SK-N-MC (cell line): Measurements from ENCODE around the gene MPND.

Experiments
- EZH2 ChIP-seq: fragments of 200-600 bp; sonication (generic); IDR thresholded peaks from one replicate; pipeline ENCODE4 v1.6.1; 2017; ENCODE audit warnings: antibody characterized with exemption
- FOXP2 ChIP-seq: optimal IDR thresholded peaks from 2 replicates; pipeline ENCODE3; 2011; ENCODE audit warnings: mild to moderate bottlenecking, moderate library complexity; ENCODE audit not compliant: insufficient read depth; ENCODE audit errors: extremely low read length, control extremely low read depth
- POLR2AphosphoS5 ChIP-seq: IDR thresholded peaks from 2 replicates; pipeline ENCODE4 v1.6.1; 2012; ENCODE audit warnings: mild to moderate bottlenecking, low read depth, low read length, borderline replicate concordance

DNA sequence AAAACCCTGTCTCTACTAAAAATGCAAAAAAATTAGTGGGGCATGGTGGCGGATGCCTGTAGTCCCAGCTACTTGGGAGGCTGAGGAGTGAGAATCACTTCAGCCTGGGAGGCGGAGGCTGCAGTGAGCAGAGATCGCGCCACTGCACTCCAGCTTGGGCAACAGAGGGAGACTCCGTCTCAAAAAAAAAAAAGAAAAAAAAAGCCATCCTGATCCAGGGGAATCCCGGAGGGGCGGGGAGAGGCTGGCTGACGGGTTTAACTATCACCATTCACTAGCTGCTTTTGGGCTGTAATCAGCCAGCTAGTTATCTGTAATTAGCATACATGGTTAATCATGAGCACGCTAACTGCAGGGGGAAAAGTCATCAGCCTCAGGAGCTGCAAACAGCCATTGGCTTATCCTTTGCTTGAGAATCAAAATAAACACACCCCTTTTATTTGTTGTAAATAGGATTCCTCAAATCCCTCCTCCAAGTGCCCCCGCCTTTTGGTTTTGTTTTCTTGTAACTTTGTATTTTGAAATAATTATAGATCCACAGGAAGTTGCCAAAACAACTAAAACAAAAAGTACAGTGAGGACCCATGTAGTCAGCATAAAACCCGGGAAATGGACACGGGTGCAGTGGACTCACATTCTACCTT, 29.4 kb upstream of the MPND start:
- TF ChIP-seq POLR2AphosphoS5: no peak
- no peak for TF ChIP-seq EZH2
- no peak for TF ChIP-seq FOXP2
